T-helper 1 cell (primary cell): ENCODE measurements around the gene FAM204A.

Experiments used
- DNase-seq, 5 donors: peaks; one replicate each; pipeline ENCODE4 v3.0.0-alpha.2; 2012 to 2020

The FAM204A gene

DNA sequence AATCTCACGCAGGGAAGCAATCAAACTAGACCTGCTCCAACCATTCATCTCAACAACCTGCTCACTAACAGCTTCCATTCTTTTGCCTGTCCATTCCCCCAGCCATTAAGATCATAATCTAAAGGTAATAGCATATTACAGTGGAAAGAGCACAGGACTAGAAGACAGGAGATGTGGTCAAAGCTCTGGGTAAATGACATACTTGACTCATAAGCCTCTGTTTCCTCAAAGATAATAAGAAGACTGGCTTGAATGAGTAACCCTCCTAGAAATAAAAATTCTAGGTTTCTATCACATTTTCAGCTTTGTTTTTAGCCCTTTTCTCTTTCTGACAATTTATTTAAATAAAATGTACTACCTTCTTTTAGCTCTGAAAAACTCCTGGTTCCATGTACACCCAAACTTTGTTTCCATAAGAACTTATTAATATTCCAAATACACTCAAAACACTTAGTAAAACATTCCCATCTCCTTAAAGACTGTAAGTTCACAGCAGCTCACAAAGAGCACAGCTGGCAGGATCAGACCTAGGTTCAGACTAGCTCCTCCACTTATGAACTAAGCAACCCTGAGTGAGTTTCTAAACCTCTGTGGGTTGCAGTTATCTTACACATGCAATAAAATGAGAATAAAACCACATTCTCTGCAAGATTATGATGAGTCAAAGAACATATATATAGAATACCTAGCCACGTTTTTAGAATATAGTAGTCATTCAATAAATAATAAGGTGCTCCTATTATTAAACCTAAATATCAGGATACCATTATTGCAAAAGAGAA is 11.6 kb downstream of the FAM204A start:
- no peak for DNase-seq

DNA sequence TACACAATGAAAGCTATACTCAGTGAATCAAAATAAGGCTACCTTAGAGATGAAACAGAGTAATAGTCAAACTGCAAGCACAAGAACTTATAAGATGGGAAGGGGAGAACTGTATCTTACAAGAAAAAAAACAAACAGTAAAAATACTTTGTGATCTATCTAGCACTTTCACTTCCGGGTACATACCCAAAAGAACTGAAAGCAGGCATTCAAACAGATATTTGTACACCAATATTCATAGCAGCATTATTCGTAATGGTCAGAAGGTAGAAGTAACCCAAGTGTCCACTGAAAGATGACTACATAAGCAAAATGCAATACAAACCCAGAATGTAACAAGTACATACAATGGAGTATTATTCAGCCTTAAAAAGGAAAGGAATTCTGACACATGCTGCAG is 18.0 kb downstream of the FAM204A start:
- no peak for DNase-seq

DNA sequence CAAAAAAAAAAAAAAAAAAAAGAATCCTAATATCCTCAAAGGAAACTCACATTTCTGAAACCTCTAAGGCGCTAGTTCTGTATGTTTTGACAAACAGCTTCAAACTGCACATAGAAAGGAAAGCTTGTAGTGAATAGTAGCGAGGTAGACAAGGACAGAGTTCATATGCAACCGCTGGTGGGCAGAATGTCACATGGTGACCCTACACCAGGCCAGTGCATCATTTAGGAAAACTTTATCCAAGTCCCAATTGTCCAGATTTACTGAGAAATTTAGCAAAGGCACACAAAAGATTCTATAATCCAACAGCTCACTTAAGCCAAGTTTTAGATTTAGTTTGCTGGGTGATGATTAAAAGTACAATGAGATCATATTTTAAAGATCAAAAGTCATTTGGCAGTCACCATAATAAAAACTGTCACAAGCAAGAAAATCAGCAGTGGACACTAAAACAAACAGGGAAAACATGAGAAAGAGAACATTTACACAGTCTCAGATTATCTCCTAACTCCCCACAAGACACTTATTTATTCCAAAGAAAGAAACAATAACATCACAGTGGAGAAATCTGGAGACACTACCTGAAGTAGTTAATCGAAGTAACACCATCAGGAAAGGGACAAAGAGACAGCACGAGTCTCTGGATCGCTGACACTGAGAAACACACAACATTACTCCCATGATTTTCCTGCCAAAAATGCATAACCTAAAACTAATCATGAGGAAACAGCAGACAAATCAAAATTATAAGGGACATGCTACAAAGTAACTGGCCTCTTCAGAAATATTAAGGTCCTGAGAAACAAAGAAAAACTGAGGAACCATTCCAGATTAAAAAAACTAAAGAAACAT is 20.2 kb downstream of the FAM204A start:
- DNase-seq: no peak

GRCh38 chr10:118315629-118316028 is 26.5 kb downstream of the FAM204A start:
- no peak for DNase-seq

GRCh38 chr10:118314882-118315281 is 27.2 kb downstream of the FAM204A start:
- DNase-seq: no peak

- DNase-seq: no peak
Measured at GRCh38 chr10:118311505-118311904, 30.6 kb downstream of the FAM204A start.

GRCh38 chr10:118310822-118311221 is 31.3 kb downstream of the FAM204A start:
- no peak for DNase-seq

DNA sequence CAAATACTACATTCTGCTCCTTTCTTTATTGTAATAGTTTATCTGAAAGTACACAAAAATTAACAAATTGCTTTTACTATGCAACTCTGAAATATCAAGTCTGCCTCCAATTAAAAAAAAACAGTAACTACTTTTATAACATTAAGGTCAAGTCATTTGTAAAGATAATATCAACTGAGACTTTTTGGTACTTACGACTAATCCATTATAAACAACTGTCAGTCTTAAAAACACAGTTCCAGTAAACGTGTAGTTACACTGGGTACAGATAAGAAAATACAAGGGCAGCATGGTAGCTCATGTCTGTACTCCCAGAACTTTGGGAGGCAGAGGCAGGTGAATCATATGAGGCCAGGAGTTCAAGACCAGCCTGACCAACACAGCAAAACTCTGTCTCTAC is 32.2 kb downstream of the FAM204A start:
- DNase-seq: no peak

DNA sequence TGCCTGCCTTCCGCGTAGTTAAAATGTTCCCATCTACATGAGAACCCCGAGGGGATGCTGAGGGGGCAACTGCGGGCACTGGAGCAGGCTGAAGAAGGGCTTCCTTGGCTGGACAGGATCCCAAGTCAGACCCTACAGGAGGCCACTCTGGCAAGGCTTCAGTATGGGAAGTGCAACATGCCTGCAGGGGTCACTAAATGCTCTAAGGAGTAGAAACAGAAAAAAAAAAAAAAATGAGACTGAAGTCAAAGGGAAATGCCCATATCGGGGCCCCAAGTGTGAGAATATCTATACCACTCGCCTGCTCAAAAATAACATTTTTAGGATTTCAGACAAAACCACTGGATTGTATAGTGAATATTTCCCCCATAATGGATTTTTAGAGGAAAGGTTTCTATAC is 33.5 kb downstream of the FAM204A start:
- DNase-seq: no peak

DNA sequence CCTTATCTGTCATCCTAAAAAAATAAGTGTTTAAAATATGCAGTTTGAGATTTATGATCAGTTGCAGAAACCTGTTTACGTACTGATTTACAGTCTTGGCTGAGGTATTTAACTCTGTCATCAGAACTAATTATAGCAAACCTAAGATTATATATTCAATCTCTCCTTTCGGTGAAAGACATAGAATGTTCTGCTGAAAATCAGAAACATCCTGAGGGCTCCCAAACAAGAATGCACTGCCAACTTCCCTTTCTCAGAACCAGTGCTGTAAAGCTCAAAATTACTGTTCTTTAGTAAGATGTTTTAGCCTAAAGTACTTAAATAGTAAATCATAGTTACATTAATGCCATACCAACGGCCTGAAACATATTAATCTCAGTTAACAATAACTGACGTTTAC is 34.3 kb downstream of the FAM204A start:
- no peak for DNase-seq

- no peak for DNase-seq
Measured at GRCh38 chr10:118307220-118307619, 34.9 kb downstream of the FAM204A start.

DNA sequence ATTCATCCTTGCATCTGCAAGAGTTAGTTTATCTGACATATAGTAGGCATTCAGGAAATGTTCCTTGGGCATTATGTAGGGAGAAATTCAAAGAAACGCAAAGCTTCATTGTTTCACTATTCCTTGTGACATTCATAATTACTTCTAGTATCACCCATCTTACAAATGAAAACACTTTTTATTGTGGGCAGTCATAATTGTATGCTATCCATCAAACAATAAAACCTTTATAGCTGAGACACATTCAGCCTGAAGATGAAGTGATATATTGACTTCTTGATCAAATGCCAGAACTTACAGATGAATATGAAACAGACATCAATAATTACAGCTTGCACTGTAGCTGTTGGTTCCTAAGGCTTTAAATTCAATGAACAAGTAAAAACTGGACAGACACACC is 36.4 kb downstream of the FAM204A start:
- no peak for DNase-seq

DNA sequence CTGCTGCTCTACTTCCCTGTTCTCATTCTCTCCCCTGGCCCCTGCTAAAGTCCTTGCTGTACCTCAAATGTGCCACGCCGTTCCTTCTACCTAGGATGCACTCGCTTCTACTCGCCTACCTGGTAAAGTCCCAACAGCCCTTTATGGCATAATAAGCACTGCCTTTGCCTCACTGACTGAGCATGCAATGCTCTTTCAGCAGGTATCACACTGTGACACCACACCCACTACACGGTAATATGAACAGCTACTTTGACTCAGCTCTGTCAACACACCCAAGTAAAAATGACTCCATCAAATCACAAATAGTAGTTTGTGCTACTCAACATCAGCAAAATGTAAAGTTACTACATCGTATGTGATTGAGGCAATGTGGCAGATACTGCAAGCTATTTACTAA is 37.6 kb downstream of the FAM204A start:
- no peak for DNase-seq

DNA sequence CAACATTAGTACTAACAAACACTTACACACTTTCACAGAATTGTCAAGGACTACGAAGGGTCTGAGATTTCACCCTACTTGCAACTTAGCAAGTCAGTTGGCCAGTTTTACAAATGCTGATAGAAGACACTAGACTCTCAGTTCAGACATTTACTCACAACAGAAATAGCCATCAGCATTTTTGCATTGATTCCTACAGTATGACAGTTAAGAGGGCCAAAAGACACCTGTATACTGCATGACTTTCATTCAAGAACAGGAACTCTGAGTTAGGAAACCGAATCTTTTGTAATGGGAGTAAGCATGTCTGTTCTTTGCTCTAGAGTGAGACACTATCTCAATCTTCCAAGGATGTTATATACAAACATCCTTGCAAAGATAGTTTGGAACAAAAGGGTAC is 40.9 kb downstream of the FAM204A start:
- no peak for DNase-seq

DNA sequence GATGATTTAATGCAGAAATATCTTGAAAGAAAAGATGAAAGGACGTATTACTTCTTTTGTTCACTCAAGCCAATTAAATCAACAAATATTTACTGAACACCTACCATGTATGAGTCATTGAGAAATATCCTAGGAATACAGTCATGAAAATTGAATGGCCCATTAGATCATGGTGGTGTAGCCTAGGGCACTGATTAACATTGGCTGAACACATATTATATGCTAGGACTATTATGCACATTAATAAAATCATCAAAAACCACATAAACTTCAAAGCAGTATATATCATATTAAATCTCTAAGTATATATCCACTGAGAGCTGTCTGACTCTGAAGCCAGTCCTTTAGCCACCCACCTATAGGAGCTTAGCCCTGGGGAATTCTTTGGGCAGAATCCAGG is 41.8 kb downstream of the FAM204A start:
- no peak for DNase-seq

DNA sequence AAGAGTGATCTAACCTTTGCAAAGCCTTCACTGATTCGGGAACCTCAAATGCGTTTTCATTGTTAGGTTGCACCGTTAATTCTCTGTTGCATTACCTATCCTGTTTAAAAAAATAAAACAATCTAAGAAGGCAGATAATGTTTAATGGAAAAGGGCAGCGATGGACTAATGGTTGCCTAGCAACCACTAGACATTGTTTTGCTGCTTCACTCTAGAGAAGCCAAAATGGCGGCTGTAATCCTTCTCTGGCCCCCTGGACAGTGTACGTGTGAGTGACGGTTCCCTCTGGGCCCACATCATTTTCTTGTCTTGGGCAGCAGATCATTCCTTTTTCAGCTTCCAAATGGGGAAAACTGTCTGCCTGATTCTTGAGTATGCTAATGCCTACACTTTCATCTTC is 43.3 kb downstream of the FAM204A start:
- DNase-seq: no peak

GRCh38 chr10:118291122-118291521 is 51.0 kb downstream of the FAM204A start:
- DNase-seq: no peak

DNA sequence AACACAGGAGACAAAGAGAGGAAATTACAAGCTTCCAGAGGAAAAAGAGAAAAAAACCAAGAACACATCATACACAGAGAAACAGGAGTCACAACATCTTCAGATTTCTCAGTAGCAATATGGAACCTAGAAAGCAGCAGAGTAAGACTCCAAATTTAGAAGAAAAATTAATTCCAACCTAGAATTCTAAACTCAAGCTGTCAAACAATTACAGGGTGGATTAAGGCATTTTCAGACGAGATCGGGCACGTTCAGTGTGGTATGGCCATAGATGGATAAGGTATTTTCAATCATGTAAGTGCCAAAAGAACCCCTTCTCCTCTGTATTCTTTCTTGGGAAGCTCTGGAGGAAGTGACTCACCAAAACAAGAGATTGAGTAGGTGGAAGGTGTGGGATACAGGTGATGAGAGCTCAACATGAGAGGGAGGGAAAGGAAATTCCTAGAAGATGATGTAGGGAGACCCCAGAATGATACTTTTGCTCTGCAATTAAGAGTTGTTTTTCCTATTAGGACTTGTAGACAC is 51.6 kb downstream of the FAM204A start:
- no peak for DNase-seq

- no peak for DNase-seq
Measured at GRCh38 chr10:118287076-118287806, 54.9 kb downstream of the FAM204A start.

GRCh38 chr10:118286051-118286838 is 55.9 kb downstream of the FAM204A start:
- no peak for DNase-seq

- DNase-seq: no peak
Measured at GRCh38 chr10:118282670-118283069, 59.5 kb downstream of the FAM204A start.

DNA sequence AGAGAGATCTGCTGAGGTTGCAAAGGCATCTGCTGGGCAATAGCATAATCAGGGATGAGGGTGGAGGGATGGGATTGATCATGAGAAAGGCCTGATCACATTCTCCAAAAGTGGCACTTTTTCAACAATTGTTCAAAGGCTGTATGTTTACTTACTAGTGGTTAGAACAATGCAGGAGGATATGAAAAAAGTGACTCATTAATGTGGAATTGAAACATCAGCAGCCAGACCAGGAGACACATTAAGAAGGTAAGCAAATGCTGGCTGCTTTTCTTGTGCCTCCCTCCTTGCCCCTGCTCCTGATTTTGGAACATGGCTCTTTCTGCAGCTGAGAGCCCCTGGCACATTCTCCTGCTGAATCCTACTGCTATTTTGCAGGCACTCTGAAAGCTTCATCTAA is 63.5 kb downstream of the FAM204A start:
- DNase-seq: no peak
